SK-N-SH treated with all-trans-retinoic acid at 6 μM for 48 hours (cell line): Measurements from ENCODE around the gene SUMF2.
"Not testable (repeated sequence)": the region's sequence is repeated elsewhere in the genome, so short reads cannot be mapped to it uniquely, and the experiment has no call there.

Experiments used
- ATAC-seq: fragments of 200-7000 bp; cut with Tn5 transposase; 3 replicates; pipeline ENCODE4 v1.9.1; 2020; ENCODE audit warnings: mild to moderate bottlenecking, moderate library complexity
- ARNTL ChIP-seq: fragments of 450-650 bp; formaldehyde crosslinking; IDR thresholded peaks from 2 replicates; pipeline ENCODE4 v1.5.0; 2020; ENCODE audit warnings: low read depth, mild to moderate bottlenecking, moderate library complexity, borderline replicate concordance
- BACH2 ChIP-seq: fragments of 250-450 bp; sonication (Bioruptor Pico); IDR thresholded peaks from 2 replicates; pipeline ENCODE4 v1.9.0; 2021; ENCODE audit warnings: mild to moderate bottlenecking, borderline replicate concordance
- CSDC2 ChIP-seq: fragments of 250-450 bp; sonication (Bioruptor Pico); IDR thresholded peaks from 2 replicates; pipeline ENCODE4 v1.5.0; 2020; ENCODE audit warnings: mild to moderate bottlenecking, moderate library complexity
- ESRRG ChIP-seq: fragments of 250-450 bp; sonication (Bioruptor Pico); IDR thresholded peaks from 2 replicates; pipeline ENCODE4 v1.6.1; 2021; ENCODE audit warnings: mild to moderate bottlenecking
- GLIS3 ChIP-seq: fragments of 250-450 bp; sonication (Bioruptor Pico); IDR thresholded peaks from 2 replicates; pipeline ENCODE4 v1.5.0; 2020; ENCODE audit warnings: mild to moderate bottlenecking, moderate library complexity
- ISL1 ChIP-seq: fragments of 250-450 bp; sonication (Bioruptor Pico); IDR thresholded peaks from 2 replicates; pipeline ENCODE4 v2.1.2; 2022; ENCODE audit warnings: mild to moderate bottlenecking, moderate library complexity
- OSR1 ChIP-seq: fragments of 250-450 bp; sonication (Bioruptor Pico); IDR thresholded peaks from 2 replicates; pipeline ENCODE4 v1.8.0; 2022; ENCODE audit warnings: moderate library complexity, mild to moderate bottlenecking, inconsistent platforms
- PPARA ChIP-seq: fragments of 250-450 bp; sonication (Bioruptor Pico); IDR thresholded peaks from 2 replicates; pipeline ENCODE4 v1.5.0; 2020; ENCODE audit warnings: mild to moderate bottlenecking, borderline replicate concordance
- RARB ChIP-seq: fragments of 250-450 bp; sonication (Bioruptor Pico); IDR thresholded peaks from 2 replicates; pipeline ENCODE4 v1.8.0; 2021; ENCODE audit warnings: mild to moderate bottlenecking, moderate library complexity
- SNAI2 ChIP-seq: fragments of 250-450 bp; sonication (Bioruptor Pico); IDR thresholded peaks from 2 replicates; pipeline ENCODE4 v1.5.0; 2020; ENCODE audit warnings: mild to moderate bottlenecking, moderate library complexity
- TCF4 ChIP-seq: fragments of 250-450 bp; sonication (Bioruptor Pico); IDR thresholded peaks from 2 replicates; pipeline ENCODE4 v1.8.0; 2021; ENCODE audit warnings: mild to moderate bottlenecking, moderate library complexity, borderline replicate concordance
- TOX ChIP-seq: fragments of 250-450 bp; sonication (Bioruptor Pico); IDR thresholded peaks from 2 replicates; pipeline ENCODE4 v1.8.0; 2021; ENCODE audit warnings: mild to moderate bottlenecking, moderate library complexity, borderline replicate concordance
- ZC3H10 ChIP-seq: fragments of 250-450 bp; sonication (Bioruptor Pico); IDR thresholded peaks from 2 replicates; pipeline ENCODE4 v1.5.1; 2021; ENCODE audit warnings: mild to moderate bottlenecking, moderate library complexity
- ZFP3 ChIP-seq: fragments of 250-450 bp; sonication (Bioruptor Pico); IDR thresholded peaks from 2 replicates; pipeline ENCODE4 v1.5.0; 2020; ENCODE audit warnings: mild to moderate bottlenecking, moderate library complexity
- ZFP30 ChIP-seq: fragments of 450-650 bp; formaldehyde crosslinking; IDR thresholded peaks from 2 replicates; pipeline ENCODE4 v1.5.0; 2022; ENCODE audit warnings: mild to moderate bottlenecking, moderate library complexity
- ZNF565 ChIP-seq: fragments of 450-650 bp; formaldehyde crosslinking; conservative IDR thresholded peaks from 2 replicates; pipeline ENCODE4 v1.5.0; 2020; ENCODE audit warnings: low read depth, mild to moderate bottlenecking, moderate library complexity
- ZNF70 ChIP-seq: fragments of 450-650 bp; formaldehyde crosslinking; IDR thresholded peaks from 2 replicates; pipeline ENCODE4 v1.5.0; 2020; ENCODE audit warnings: mild to moderate bottlenecking, moderate library complexity
- ZNF8 ChIP-seq: fragments of 450-650 bp; formaldehyde crosslinking; IDR thresholded peaks from 2 replicates; pipeline ENCODE4 v1.5.0; 2020; ENCODE audit warnings: mild to moderate bottlenecking, moderate library complexity
- TF ChIP-seq, protein P1 (sequence below): fragments of 250-450 bp; sonication (Bioruptor Pico); IDR thresholded peaks from 2 replicates; pipeline ENCODE4 v1.8.0; 2020; ENCODE audit warnings: mild to moderate bottlenecking, moderate library complexity, borderline replicate concordance
- TF ChIP-seq, protein P2 (sequence below): fragments of 250-450 bp; sonication (Bioruptor Pico); IDR thresholded peaks from 2 replicates; pipeline ENCODE4 v1.5.1; 2020; ENCODE audit warnings: low read depth, mild to moderate bottlenecking, moderate library complexity
- TF ChIP-seq, protein P3 (sequence below): fragments of 250-450 bp; sonication (Bioruptor Pico); IDR thresholded peaks from 2 replicates; pipeline ENCODE4 v1.5.1; 2021; ENCODE audit warnings: mild to moderate bottlenecking, moderate library complexity
- TF ChIP-seq, protein P4 (sequence below): fragments of 250-450 bp; sonication (Bioruptor Pico); IDR thresholded peaks from 2 replicates; pipeline ENCODE4 v1.8.0; 2021; ENCODE audit warnings: low read depth, mild to moderate bottlenecking, moderate library complexity, borderline replicate concordance

SUMF2 gene

DNA sequence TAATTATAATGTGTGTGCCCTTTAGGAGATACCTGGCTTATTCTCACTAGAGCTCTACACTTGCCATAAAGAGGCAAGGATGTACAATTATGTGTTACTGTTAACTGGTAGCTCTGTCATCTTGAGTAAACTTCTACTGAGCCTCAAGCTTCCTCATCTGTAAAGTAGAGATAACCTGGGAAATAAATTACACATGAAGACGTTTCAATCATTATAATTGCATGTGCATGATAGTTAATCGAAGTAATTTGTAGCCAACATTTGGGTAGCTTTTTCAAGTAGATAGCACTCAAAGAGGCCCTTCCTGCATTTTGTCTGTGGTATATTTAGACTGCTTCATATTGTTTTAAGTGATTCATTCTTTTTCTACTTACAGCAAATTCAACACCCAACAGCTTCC, 10.1 kb upstream of the SUMF2 start:
- no peak for ATAC-seq

DNA sequence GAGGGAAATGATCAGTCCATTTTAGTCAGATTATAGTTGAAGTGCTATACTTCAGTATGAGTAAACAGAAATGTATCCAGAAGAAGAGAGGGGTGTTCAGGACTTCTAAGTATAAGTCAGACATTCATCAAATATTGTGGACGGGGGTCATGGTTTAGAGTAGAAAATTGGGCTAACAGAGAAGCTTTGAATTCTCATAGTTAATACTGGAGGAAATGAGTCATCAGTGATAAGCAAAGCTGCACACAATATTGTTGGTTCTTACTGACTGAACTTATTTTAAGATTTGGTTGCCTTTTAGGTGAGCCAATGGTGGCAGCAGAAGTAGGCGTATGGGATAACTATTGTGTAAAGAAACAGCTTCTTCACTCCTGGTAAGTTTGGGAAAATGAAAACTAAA, 1.7 kb upstream of the SUMF2 start:
- peak; percentile 11; the same call in 2 of the 3 replicates for ATAC-seq

More for the DNA sequence above, 10.1 kb upstream of the SUMF2 start:
- TF ChIP-seq ZFP30 (CRISPR knock-in tag): no peak
- no peak for TF ChIP-seq ZFP3 (CRISPR knock-in tag)
- no peak for TF ChIP-seq ZC3H10
- TF ChIP-seq, protein P1, sequence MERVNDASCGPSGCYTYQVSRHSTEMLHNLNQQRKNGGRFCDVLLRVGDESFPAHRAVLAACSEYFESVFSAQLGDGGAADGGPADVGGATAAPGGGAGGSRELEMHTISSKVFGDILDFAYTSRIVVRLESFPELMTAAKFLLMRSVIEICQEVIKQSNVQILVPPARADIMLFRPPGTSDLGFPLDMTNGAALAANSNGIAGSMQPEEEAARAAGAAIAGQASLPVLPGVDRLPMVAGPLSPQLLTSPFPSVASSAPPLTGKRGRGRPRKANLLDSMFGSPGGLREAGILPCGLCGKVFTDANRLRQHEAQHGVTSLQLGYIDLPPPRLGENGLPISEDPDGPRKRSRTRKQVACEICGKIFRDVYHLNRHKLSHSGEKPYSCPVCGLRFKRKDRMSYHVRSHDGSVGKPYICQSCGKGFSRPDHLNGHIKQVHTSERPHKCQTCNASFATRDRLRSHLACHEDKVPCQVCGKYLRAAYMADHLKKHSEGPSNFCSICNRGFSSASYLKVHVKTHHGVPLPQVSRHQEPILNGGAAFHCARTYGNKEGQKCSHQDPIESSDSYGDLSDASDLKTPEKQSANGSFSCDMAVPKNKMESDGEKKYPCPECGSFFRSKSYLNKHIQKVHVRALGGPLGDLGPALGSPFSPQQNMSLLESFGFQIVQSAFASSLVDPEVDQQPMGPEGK (CRISPR knock-in tag): no peak

DNA sequence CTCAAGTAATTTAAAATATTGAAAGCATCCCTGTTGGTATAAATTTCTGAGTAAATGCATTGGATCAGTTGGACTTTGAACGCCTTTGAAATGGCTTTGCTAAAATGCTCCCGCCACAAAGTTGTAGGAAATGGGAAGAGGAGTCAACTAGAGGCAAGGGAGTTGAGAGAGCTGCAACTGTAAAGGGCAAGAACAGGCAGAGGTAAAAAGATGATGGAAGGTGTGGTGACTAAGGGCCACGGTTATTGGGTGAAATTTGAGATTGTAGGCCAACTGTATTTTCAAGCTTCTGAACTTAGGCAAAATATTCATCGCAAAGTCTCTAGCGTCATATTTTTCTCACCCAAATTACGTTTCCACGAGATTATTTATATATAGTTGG, 595 bp upstream of the SUMF2 start:
- TF ChIP-seq GLIS3 (no peak), ZNF8 (no peak), ZFP30 (CRISPR knock-in tag) (no peak), CSDC2 (CRISPR knock-in tag) (no peak), PPARA (CRISPR knock-in tag) (no peak), TCF4 (CRISPR knock-in tag) (no peak), ZFP3 (CRISPR knock-in tag) (no peak), ARNTL (CRISPR knock-in tag) (no peak), OSR1 (CRISPR knock-in tag) (no peak), BACH2 (CRISPR knock-in tag) (no peak), RARB (CRISPR knock-in tag) (no peak)
- no peak for ATAC-seq

More for the DNA sequence above, 1.7 kb upstream of the SUMF2 start:
- peak; percentile 39 for TF ChIP-seq ISL1 (CRISPR knock-in tag)
- TF ChIP-seq RARB (CRISPR knock-in tag): no peak

DNA sequence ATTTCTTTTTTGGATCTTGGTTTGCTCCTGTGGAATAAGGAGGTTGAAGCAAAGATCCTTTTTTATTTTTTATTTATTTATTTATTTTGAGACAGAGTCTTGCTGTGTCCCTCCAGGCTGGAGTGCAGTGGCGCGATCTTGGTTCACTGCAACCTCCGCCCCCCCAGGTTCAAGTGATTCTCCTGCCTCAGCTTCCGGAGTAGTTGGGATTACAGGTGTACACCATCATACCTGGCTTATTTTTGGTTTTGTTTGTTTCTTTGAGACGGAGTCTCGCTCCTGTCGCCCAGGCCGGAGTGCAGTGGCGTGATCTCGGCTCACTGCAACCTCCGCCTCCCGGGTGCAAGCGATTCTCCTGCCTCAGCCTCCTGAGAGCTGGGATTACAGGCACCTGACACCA, 2.3 kb downstream of the SUMF2 start:
- not testable (repeated sequence) for ATAC-seq

DNA sequence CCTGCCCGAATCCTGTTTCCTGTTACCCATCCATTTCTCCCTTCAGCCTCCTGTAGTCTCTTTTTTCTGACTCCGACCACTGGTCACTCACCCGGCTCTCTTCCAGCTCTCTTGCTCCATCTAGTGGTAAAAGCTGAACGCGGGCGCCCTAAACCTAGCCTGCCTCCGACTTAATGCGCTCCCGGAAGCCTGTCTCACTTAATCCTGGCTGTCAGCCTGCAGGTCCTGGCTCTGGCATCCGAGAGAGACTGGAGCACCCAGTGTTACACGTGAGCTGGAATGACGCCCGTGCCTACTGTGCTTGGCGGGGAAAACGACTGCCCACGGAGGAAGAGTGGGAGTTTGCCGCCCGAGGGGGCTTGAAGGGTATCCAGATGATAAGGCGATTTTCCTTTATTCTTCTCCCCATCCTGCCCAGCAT, 10.3 kb downstream of the SUMF2 start:
- peak; percentile 94 for ATAC-seq
- no peak for TF ChIP-seq TOX
- TF ChIP-seq CSDC2 (CRISPR knock-in tag): no peak
- no peak for TF ChIP-seq ARNTL (CRISPR knock-in tag)
- TF ChIP-seq TCF4 (CRISPR knock-in tag): no peak
- TF ChIP-seq, protein P2, sequence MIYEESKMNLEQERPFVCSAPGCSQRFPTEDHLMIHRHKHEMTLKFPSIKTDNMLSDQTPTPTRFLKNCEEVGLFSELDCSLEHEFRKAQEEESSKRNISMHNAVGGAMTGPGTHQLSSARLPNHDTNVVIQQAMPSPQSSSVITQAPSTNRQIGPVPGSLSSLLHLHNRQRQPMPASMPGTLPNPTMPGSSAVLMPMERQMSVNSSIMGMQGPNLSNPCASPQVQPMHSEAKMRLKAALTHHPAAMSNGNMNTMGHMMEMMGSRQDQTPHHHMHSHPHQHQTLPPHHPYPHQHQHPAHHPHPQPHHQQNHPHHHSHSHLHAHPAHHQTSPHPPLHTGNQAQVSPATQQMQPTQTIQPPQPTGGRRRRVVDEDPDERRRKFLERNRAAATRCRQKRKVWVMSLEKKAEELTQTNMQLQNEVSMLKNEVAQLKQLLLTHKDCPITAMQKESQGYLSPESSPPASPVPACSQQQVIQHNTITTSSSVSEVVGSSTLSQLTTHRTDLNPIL (CRISPR knock-in tag): no peak
- no peak for TF ChIP-seq ZNF70
- no peak for TF ChIP-seq ZC3H10
- TF ChIP-seq, protein P3, sequence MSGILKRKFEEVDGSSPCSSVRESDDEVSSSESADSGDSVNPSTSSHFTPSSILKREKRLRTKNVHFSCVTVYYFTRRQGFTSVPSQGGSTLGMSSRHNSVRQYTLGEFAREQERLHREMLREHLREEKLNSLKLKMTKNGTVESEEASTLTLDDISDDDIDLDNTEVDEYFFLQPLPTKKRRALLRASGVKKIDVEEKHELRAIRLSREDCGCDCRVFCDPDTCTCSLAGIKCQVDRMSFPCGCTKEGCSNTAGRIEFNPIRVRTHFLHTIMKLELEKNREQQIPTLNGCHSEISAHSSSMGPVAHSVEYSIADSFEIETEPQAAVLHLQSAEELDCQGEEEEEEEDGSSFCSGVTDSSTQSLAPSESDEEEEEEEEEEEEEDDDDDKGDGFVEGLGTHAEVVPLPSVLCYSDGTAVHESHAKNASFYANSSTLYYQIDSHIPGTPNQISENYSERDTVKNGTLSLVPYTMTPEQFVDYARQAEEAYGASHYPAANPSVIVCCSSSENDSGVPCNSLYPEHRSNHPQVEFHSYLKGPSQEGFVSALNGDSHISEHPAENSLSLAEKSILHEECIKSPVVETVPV (CRISPR knock-in tag): no peak
- TF ChIP-seq SNAI2 (CRISPR knock-in tag): no peak
- no peak for TF ChIP-seq PPARA (CRISPR knock-in tag)
- no peak for TF ChIP-seq ZNF565 (CRISPR knock-in tag)

DNA sequence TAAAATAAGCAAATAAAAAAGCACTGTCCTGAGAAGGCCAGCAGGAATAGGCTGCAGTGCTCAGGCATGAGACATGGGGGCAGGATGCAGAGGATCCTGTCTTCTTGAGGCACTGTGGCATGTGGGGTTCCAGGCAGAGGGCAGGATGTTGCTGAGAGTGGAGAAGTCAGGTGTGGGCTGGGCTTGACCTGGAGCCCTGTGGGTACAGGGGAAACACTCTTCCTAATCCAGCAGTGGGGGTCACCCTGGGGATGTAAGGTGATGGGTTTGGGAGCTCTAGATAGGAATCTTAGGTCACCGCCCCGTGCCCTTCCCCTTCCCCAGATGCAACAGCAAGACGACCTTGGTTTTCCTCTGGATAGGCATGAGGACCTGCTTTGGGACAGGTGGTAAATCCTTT, 13.6 kb downstream of the SUMF2 start:
- TF ChIP-seq TOX (no peak), ZNF565 (CRISPR knock-in tag) (no peak), ZFP30 (CRISPR knock-in tag) (no peak), ISL1 (CRISPR knock-in tag) (no peak), ZC3H10 (no peak), RARB (CRISPR knock-in tag) (no peak), TCF4 (CRISPR knock-in tag) (no peak), GLIS3 (no peak), ESRRG (CRISPR knock-in tag) (no peak), ZFP3 (CRISPR knock-in tag) (no peak), SNAI2 (CRISPR knock-in tag) (no peak)
- TF ChIP-seq, protein P3 (CRISPR knock-in tag): no peak
- TF ChIP-seq, protein P4, sequence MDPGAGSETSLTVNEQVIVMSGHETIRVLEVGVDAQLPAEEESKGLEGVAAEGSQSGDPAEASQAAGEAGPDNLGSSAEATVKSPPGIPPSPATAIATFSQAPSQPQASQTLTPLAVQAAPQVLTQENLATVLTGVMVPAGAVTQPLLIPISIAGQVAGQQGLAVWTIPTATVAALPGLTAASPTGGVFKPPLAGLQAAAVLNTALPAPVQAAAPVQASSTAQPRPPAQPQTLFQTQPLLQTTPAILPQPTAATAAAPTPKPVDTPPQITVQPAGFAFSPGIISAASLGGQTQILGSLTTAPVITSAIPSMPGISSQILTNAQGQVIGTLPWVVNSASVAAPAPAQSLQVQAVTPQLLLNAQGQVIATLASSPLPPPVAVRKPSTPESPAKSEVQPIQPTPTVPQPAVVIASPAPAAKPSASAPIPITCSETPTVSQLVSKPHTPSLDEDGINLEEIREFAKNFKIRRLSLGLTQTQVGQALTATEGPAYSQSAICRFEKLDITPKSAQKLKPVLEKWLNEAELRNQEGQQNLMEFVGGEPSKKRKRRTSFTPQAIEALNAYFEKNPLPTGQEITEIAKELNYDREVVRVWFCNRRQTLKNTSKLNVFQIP (CRISPR knock-in tag): no peak
- TF ChIP-seq, protein P1 (CRISPR knock-in tag): no peak
- ATAC-seq: no peak
